ENCODE measurements around the gene SET. TPM values are rescaled to one million over a fixed set of nuclear protein-coding genes. Genes with fewer than 3 reads are reported as not detected.

Gene SET
- total and polyA plus RNA-seq, 2 of the 8 experiments (the other 6 are each of a cell fraction or from before 2014, with no cell fraction given): 466 to 1,345 TPM

GRCh38 chr9:128731691-128732090 lies 42.7 kb downstream of the SET start:
- Histone ChIP-seq H2BK15ac (ENCODE audit: low read length) (no peak overlapping the region), H2BK12ac (ENCODE audit: low read depth, low read length) (no peak overlapping the region), H3K56ac (replicated peaks; ENCODE audit: insufficient read length, low read depth, low read length) (no peak overlapping the region), H3K23me2 (ENCODE audit: low read depth, low read length) (peaks cover 3% of the 10 kb centered on the region; the same call in 1 of the 2 replicates), H4K91ac (replicated peaks; ENCODE audit: insufficient read length, low read length) (no peak overlapping the region), H3K27me3 (replicated peaks in 1 of 4; ENCODE audit: control insufficient read depth in 3 of 4, extremely low read depth in 1 of 4, insufficient read depth in 3 of 4, low read length in 3 of 4) (no peaks in the 10 kb centered on the region), H3K4me1 (replicated peaks in 1 of 4; ENCODE audit: control insufficient read depth in 3 of 4, insufficient read depth in 4 of 4, low read length in 3 of 4) (peaks cover 0 to 1% (median 0%) of the 10 kb centered on the region in 4 experiments; a peak in 1 of 7 replicates), H3K23ac (ENCODE audit: insufficient read length) (no peak overlapping the region), H3K14ac (ENCODE audit: insufficient read length) (no peak overlapping the region), H3K9ac (replicated peaks in 1 of 4; ENCODE audit: extremely low read depth in 1 of 4, low read depth in 3 of 4, low read length in 3 of 4) (no peak overlapping the region), H2AK5ac (ENCODE audit: low read depth, low read length) (no peak overlapping the region), H3K18ac (ENCODE audit: extremely low read depth, low read length) (no peak overlapping the region), H2BK20ac (ENCODE audit: low read length) (no peak overlapping the region), H3K27ac (ENCODE audit: low read depth, low read length) (no peak overlapping the region), H4K20me1 (replicated peaks in 1 of 2; ENCODE audit: control insufficient read depth in 1 of 2, insufficient read depth in 2 of 2, low read length in 2 of 2) (no peaks in the 10 kb centered on the region), H3K9me3 (ENCODE audit: insufficient read depth in 2 of 2, low read depth in 1 of 2, low read length in 1 of 2) (no peaks in the 10 kb centered on the region), H3K79me1 (ENCODE audit: low read depth, low read length) (peaks cover 2% of the 10 kb centered on the region; the same call in 1 of the 2 replicates), H3K4ac (replicated peaks; ENCODE audit: insufficient read length, low read depth, low read length) (no peak overlapping the region), H3K4me3 (ENCODE audit: extremely low read depth in 1 of 4, insufficient read depth in 2 of 4, low read depth in 3 of 4, low read length in 4 of 4) (no peak overlapping the region), H4K5ac (ENCODE audit: insufficient read length, low read depth, low read length) (no peak overlapping the region), H3K4me2 (ENCODE audit: insufficient read depth in 1 of 2, low read depth in 2 of 2, low read length in 2 of 2) (no peak overlapping the region), H2BK120ac (replicated peaks; ENCODE audit: low read depth, low read length) (no peak overlapping the region), H4K8ac (ENCODE audit: extremely low read depth, insufficient read depth, low read length) (no peak overlapping the region), H3K36me3 (ENCODE audit: control insufficient read depth in 2 of 4, insufficient read depth in 4 of 4, low read length in 3 of 4) (peaks cover 0 to 2% (median under 1%) of the 10 kb centered on the region in 4 experiments; a peak in 1 of 8 replicates), H2BK5ac (ENCODE audit: low read depth, low read length) (no peak overlapping the region), H2AFZ (ENCODE audit: low read length) (no peak overlapping the region), H3K79me2 (ENCODE audit: control insufficient read depth in 1 of 2, insufficient read depth in 2 of 2, low read length in 2 of 2) (no peaks in the 10 kb centered on the region)
- DNase-seq (ENCODE audit: low read depth in 1 of 2, low spot score in 2 of 2) (no peak), FAIRE-seq (no peak)
- 78% methylated on average over 9 of the region's 9 CpGs; no CpG with 5 or more reads in 1 of the 2 experiments for WGBS, 2 experiments (ENCODE audit: extremely low coverage in 1 of 2, insufficient coverage in 1 of 2, insufficient read length in 1 of 2, insufficient replicate concordance in 2 of 2, low coverage in 1 of 2, low lambda C conversion rate in 2 of 2, missing lambda C conversion rate in 1 of 2)
- POLR2A ChIA-PET (ENCODE audit: partially characterized antibody): interaction anchor here (0.9 kb wide), 1 partner anchor 41 kb away, joined by 4 read pairs; no protein-coding TSS in a partner anchor
- CTCF ChIA-PET (ENCODE audit: partially characterized antibody): interaction anchor here (1.6 to 6.5 kb wide), 5 partner anchors 15 to 86 kb away, joined by 5 to 104 read pairs (median 12); partner anchors contain the start of gene ENDOG
- TF ChIP-seq CTCF (IDR thresholded peaks at IDR 0.05; ENCODE audit: control extremely low read depth in 1 of 3, insufficient read depth in 1 of 3, low read depth in 1 of 3, low read length in 3 of 3): no peak
- no peak for TF ChIP-seq GTF2F1 (IDR thresholded peaks at IDR 0.05; ENCODE audit: borderline replicate concordance, low read depth, low read length)
- no peak for TF ChIP-seq SIN3A (conservative IDR thresholded peaks at IDR 0.05 in 1 of 2, IDR thresholded peaks at IDR 0.05 in 1 of 2; ENCODE audit: low read depth in 1 of 2, low read length in 2 of 2)
- no peak for TF ChIP-seq NANOG (IDR thresholded peaks at IDR 0.05; ENCODE audit: insufficient read depth, low read depth, low read length, poor library complexity, severe bottlenecking)
- no peak for TF ChIP-seq POU5F1 (IDR thresholded peaks at IDR 0.05; ENCODE audit: low read depth, low read length)
- no peak for TF ChIP-seq RXRA (IDR thresholded peaks at IDR 0.05; ENCODE audit: insufficient read depth, low read depth, low read length)
- TF ChIP-seq FOSL1 (IDR thresholded peaks at IDR 0.05; ENCODE audit: insufficient read depth, low read depth, low read length): no peak
- TF ChIP-seq BCL11A (IDR thresholded peaks at IDR 0.05; ENCODE audit: low read depth in 2 of 2, low read length in 2 of 2): no peak
- TF ChIP-seq KDM1A (IDR thresholded peaks at IDR 0.05; ENCODE audit: borderline replicate concordance, low read length): no peak
- no peak for TF ChIP-seq SAP30 (IDR thresholded peaks at IDR 0.05; ENCODE audit: insufficient read depth, insufficient replicate concordance, low read length)

Data from H1 (cell line).